Trophoblast cell (in vitro differentiated cells and primary cell): Measurements from ENCODE around the gene TMEM86B.

Source experiments
- DNase-seq, 2 donors: peaks; one replicate each; pipeline ENCODE4 v3.0.0-alpha.2; 2016
- H2AFZ ChIP-seq: 2 replicates; pipeline ENCODE4 v1.6.1; 2013; ENCODE audit warnings: low read length, moderate library complexity, mild to moderate bottlenecking; ENCODE audit not compliant: insufficient read depth, poor library complexity
- H2AK5ac ChIP-seq: 2 replicates; pipeline ENCODE4 v1.6.1; 2013; ENCODE audit warnings: mild to moderate bottlenecking, low read length
- H2BK120ac ChIP-seq: 2 replicates; pipeline ENCODE4 v1.6.1; 2013; ENCODE audit warnings: low read length, mild to moderate bottlenecking, moderate library complexity; ENCODE audit not compliant: insufficient read depth, poor library complexity
- H2BK12ac ChIP-seq: 2 replicates; pipeline ENCODE4 v1.6.1; 2013; ENCODE audit warnings: mild to moderate bottlenecking, low read length, moderate library complexity
- H2BK5ac ChIP-seq: 2 replicates; pipeline ENCODE4 v1.6.1; 2013; ENCODE audit warnings: low read length, low read depth, moderate library complexity, mild to moderate bottlenecking; ENCODE audit not compliant: poor library complexity
- H3K14ac ChIP-seq: 2 replicates; pipeline ENCODE4 v1.6.1; 2013; ENCODE audit warnings: mild to moderate bottlenecking, low read length
- H3K18ac ChIP-seq: 2 replicates; pipeline ENCODE4 v1.6.1; 2013; ENCODE audit warnings: mild to moderate bottlenecking, low read length
- H3K23ac ChIP-seq: 2 replicates; pipeline ENCODE4 v1.6.1; 2013; ENCODE audit warnings: low read length
- H3K27ac ChIP-seq: 2 replicates; pipeline ENCODE4 v1.5.1; 2013; ENCODE audit warnings: low read depth, mild to moderate bottlenecking, inconsistent platforms, low read length, moderate library complexity
- H3K27me3 ChIP-seq: 2 replicates; pipeline ENCODE4 v1.6.1; 2013; ENCODE audit warnings: inconsistent platforms, mild to moderate bottlenecking, low read length, moderate library complexity; ENCODE audit not compliant: insufficient read depth
- H3K36me3 ChIP-seq, 2 experiments: 1 replicate in 1 of 2; 2 replicates in 1 of 2; pipeline ENCODE4 v1.6.1; 2013; ENCODE audit warnings: low read length in 2 of 2, mild to moderate bottlenecking in 2 of 2, moderate library complexity in 1 of 2; ENCODE audit not compliant: insufficient read depth in 2 of 2, control insufficient read depth in 1 of 2
- H3K4ac ChIP-seq: 2 replicates; pipeline ENCODE4 v1.6.1; 2013; ENCODE audit warnings: low read depth, mild to moderate bottlenecking, low read length, moderate library complexity
- H3K4me1 ChIP-seq, 2 experiments: 1 replicate in 1 of 2; 2 replicates in 1 of 2; pipeline ENCODE4 v1.6.1; 2013; ENCODE audit warnings: low read length in 2 of 2, mild to moderate bottlenecking in 2 of 2, moderate library complexity in 1 of 2; ENCODE audit not compliant: insufficient read depth in 2 of 2, control insufficient read depth in 1 of 2
- H3K4me2 ChIP-seq: 2 replicates; pipeline ENCODE4 v1.6.1; 2013; ENCODE audit warnings: inconsistent platforms, mild to moderate bottlenecking, low read length, moderate library complexity
- H3K4me3 ChIP-seq: 2 replicates; pipeline ENCODE4 v1.5.1; 2013; ENCODE audit warnings: mild to moderate bottlenecking, low read depth, low read length, inconsistent platforms
- H3K79me1 ChIP-seq: one replicate; pipeline ENCODE4 v1.6.1; 2013; ENCODE audit warnings: low read length
- H3K79me2 ChIP-seq: 2 replicates; pipeline ENCODE4 v1.6.1; 2013; ENCODE audit warnings: low read length, mild to moderate bottlenecking; ENCODE audit not compliant: control insufficient read depth, insufficient read depth, poor library complexity
- H3K9ac ChIP-seq: 2 replicates; pipeline ENCODE4 v1.6.1; 2013; ENCODE audit warnings: mild to moderate bottlenecking, low read length
- H3K9me3 ChIP-seq: 2 replicates; pipeline ENCODE4 v1.6.1; 2013; ENCODE audit warnings: low read depth, mild to moderate bottlenecking, control low read depth, inconsistent platforms, low read length; ENCODE audit not compliant: insufficient read depth
- H4K12ac ChIP-seq: 2 replicates; pipeline ENCODE4 v1.6.1; 2013; ENCODE audit warnings: low read depth, mild to moderate bottlenecking, low read length, moderate library complexity
- H4K8ac ChIP-seq: 2 replicates; pipeline ENCODE4 v1.6.1; 2013; ENCODE audit warnings: low read depth, mild to moderate bottlenecking, low read length, moderate library complexity
- H4K91ac ChIP-seq: one replicate; pipeline ENCODE4 v1.6.1; 2013; ENCODE audit warnings: low read depth, mild to moderate bottlenecking, low read length, moderate library complexity
- WGBS: extraction: QIAGEN DNeasy Blood & Tissue Kit; methylation state at CpG from one replicate; pipeline ENCODE4 v1.1.7; 2013; ENCODE audit warnings: missing lambda C conversion rate; ENCODE audit not compliant: insufficient read length, insufficient coverage; ENCODE audit errors: extremely low coverage; 5-methylcytosine and 5-hydroxymethylcytosine counted together

Gene TMEM86B

DNA sequence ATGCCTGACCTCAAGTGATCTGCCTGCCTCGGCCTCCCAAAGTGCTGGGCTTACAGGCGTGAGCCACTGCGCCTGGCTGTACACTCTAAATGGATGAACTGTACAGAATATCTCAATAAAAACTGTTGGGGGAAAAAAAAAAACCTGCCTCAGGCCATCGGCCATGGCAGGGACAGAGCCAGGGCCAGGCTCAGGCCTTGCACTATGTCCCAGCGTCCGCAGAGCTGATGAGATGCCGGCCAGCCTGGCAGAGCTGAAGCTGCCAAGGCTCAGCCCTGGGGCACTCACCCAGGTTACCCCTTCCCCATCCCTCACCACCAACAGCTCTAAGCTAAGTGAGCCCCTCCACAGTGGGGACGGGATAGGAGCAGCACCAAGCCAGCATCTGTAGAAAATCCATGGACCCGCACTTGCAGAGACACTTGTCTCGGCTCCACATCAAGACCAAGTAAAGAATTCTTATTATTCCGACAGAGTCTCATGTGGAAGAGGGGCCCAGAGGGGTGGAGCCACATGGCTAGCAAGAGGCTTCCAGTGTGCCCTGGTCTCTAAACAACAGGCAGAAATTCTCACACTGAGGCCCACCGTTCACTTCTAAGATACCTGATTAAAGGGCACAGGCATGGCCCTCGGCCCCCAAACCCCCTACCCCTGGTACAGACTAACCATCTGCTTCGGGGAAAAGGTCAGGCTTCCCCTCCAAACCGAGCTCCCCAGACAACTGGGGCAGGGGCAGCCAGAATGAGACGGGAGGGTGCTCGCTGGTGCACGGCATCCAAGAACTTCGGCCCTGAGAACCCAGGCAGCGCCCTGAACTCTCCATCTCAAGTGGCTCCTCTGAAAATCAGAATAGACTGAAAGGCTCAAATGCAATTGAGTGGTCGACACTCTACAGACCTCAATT is 24.4 kb upstream of the TMEM86B start:
- peaks cover 34% of the 10 kb centered on the region for H3K79me2 ChIP-seq
- no peak overlapping the region for H3K23ac ChIP-seq
- H2AK5ac ChIP-seq = no peak overlapping the region
- H3K4ac ChIP-seq = peak overlapping the region; percentile 42
- no peak for DNase-seq
- peaks cover 2% of the 10 kb centered on the region for H3K79me1 ChIP-seq
- H4K91ac ChIP-seq = no peak overlapping the region
- no peak overlapping the region for H3K9ac ChIP-seq
- H3K4me1 ChIP-seq = peaks cover 48 to 56% of the 10 kb centered on the region in 2 experiments
- H2BK120ac ChIP-seq = no peak overlapping the region
- H2BK12ac ChIP-seq = no peak overlapping the region
- H3K27ac ChIP-seq = no peak overlapping the region
- no peak overlapping the region for H3K4me2 ChIP-seq
- H4K8ac ChIP-seq = no peak overlapping the region
- no peaks in the 10 kb centered on the region for H3K27me3 ChIP-seq
- no peaks in the 10 kb centered on the region for H3K9me3 ChIP-seq
- WGBS = no CpG with 5 or more reads among the region's 21 CpGs
- no peak overlapping the region for H3K18ac ChIP-seq
- no peak overlapping the region for H4K12ac ChIP-seq
- H2BK5ac ChIP-seq = no peak overlapping the region
- H2AFZ ChIP-seq = no peak overlapping the region
- no peak overlapping the region for H3K14ac ChIP-seq
- no peak overlapping the region for H3K4me3 ChIP-seq
- peaks cover 0 to 7% of the 10 kb centered on the region in 2 experiments for H3K36me3 ChIP-seq

DNA sequence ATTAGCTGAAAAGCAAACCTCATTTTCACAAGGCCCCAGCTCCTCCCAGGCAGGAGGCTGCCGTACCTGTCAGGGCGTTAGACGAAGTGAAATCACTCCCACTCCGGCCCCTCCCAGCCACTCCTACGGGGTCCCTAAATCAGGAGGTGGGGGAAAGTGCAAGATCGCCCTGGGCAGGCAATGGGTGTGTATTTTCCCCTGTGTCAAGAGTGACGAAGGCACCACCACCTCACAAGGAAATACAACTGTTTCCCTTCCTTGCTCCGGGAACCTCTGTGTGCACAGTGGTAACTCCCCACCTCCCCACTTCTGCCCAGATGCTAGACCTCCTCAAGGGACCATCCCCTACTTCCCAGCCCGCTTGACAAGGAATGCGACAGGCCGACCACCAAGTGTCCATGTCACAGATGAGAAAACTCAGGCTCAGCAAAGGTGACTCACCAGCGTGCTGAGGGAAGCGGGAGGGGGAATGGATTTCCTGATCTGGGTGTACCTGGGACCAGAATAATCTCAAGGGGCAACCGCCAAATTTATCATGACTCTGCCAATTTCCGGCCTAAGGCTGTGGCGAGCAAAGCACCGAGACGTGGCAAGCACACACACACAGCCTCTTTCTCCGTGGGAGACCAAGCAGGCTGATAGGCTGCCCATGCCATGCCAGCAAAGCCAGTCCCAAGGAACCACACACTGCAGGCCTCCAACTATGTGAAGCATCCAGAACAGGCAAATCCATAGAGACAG is 22.9 kb upstream of the TMEM86B start:
- no peak for DNase-seq
- H3K4ac ChIP-seq = peak overlapping the region; percentile 48
- H3K27me3 ChIP-seq = no peaks in the 10 kb centered on the region
- H2BK120ac ChIP-seq = no peak overlapping the region
- H3K79me2 ChIP-seq = peaks cover 25% of the 10 kb centered on the region
- no peak overlapping the region for H4K91ac ChIP-seq
- H2AK5ac ChIP-seq = no peak overlapping the region
- H3K4me2 ChIP-seq = no peak overlapping the region
- H3K9ac ChIP-seq = no peak overlapping the region
- H2BK12ac ChIP-seq = no peak overlapping the region
- H3K14ac ChIP-seq = no peak overlapping the region
- H3K79me1 ChIP-seq = no peaks in the 10 kb centered on the region
- H3K18ac ChIP-seq = peak overlapping the region; percentile 14
- peaks cover 47 to 55% of the 10 kb centered on the region in 2 experiments for H3K4me1 ChIP-seq
- H3K4me3 ChIP-seq = no peak overlapping the region
- H3K9me3 ChIP-seq = no peaks in the 10 kb centered on the region
- no CpG with 5 or more reads among the region's 19 CpGs for WGBS
- H4K12ac ChIP-seq = no peak overlapping the region
- H3K36me3 ChIP-seq = peaks cover 6 to 12% of the 10 kb centered on the region in 2 experiments
- no peak overlapping the region for H2AFZ ChIP-seq
- H4K8ac ChIP-seq = no peak overlapping the region
- no peak overlapping the region for H2BK5ac ChIP-seq
- no peak overlapping the region for H3K23ac ChIP-seq
- peak overlapping the region; percentile 19 for H3K27ac ChIP-seq

DNA sequence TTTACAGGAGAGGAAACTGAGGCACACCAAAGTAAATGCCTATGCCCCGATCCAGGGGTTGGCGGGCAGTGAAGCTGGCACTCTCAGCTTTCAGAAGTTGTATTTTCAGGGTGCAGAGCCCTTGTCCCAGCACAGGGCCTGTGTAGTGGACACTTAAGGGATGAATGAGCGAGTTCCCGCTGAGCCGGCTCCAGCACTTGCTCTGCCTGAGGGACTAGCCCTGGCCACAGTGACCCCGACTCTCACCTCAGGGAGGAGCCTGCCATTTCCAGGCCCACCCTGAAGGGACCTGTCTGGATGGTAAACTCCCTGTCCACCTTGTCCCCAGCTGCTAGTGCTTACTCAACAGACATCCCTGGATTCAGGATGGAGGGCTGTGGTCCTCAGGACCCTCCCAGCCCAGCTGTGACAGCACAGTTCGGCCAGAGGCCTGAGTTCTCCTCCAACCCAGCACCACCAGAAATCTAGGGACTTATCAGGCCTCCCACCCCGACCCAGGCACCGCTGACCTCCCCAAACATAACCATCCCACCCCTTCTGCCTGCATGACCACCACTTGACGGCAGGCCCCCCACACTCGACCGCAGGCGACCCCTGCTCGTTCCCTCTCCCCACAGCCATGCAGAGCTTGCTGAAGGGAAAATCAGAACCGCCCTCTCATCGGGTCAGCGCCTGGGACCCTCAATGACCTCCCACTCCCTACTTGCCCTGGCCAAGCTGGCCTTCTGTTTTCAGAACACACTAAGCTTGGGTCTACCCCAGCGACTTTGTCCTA is 21.9 kb upstream of the TMEM86B start:
- no peak overlapping the region for H4K91ac ChIP-seq
- no peaks in the 10 kb centered on the region for H3K9me3 ChIP-seq
- no peaks in the 10 kb centered on the region for H3K27me3 ChIP-seq
- H2BK120ac ChIP-seq = no peak overlapping the region
- H2AFZ ChIP-seq = no peak overlapping the region
- H3K4ac ChIP-seq = peak overlapping the region; percentile 46
- no peak overlapping the region for H2BK5ac ChIP-seq
- H2AK5ac ChIP-seq = no peak overlapping the region
- H3K14ac ChIP-seq = no peak overlapping the region
- peaks cover 15 to 20% of the 10 kb centered on the region in 2 experiments for H3K36me3 ChIP-seq
- H3K79me1 ChIP-seq = no peaks in the 10 kb centered on the region
- H3K18ac ChIP-seq = peak overlapping the region; percentile 67
- H3K4me2 ChIP-seq = no peak overlapping the region
- no peak overlapping the region for H3K4me3 ChIP-seq
- H3K23ac ChIP-seq = no peak overlapping the region
- no peak overlapping the region for H3K9ac ChIP-seq
- no CpG with 5 or more reads among the region's 18 CpGs for WGBS
- H3K27ac ChIP-seq = no peak overlapping the region
- H4K8ac ChIP-seq = no peak overlapping the region
- no peak overlapping the region for H4K12ac ChIP-seq
- peaks cover 41 to 46% of the 10 kb centered on the region in 2 experiments for H3K4me1 ChIP-seq
- no peak overlapping the region for H2BK12ac ChIP-seq
- H3K79me2 ChIP-seq = peaks cover 15% of the 10 kb centered on the region
- DNase-seq = no peak

DNA sequence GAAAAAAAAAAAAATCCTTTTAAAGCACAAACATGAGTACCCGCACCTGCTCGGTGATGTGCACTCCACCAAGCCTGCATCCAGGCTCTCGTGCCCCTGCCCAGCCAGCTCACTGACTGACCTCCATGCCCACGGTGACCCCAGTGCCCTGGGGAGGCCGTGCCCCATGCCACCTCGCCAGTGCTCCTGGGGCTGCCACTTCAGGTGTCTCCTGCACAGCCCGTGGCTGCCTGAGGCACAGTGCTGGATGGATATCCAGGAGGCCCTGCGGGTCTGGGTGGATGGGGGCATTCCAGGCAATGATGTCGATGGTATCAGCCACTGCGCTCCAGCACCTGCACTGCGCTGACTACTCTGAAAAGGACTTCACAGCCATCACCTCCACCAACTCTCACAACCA is 21.3 kb upstream of the TMEM86B start:
- WGBS = no CpG with 5 or more reads among the region's 11 CpGs
- no peak overlapping the region for H4K91ac ChIP-seq
- H3K4me1 ChIP-seq = peaks cover 41 to 44% of the 10 kb centered on the region in 2 experiments

More for the DNA sequence above, 21.3 kb upstream of the TMEM86B start:
- Histone ChIP-seq H3K4ac (peak overlapping the region; percentile 73), H3K27me3 (no peaks in the 10 kb centered on the region), H3K79me2 (peaks cover 13% of the 10 kb centered on the region), H3K14ac (no peak overlapping the region), H3K4me2 (no peak overlapping the region), H4K12ac (no peak overlapping the region), H3K79me1 (no peaks in the 10 kb centered on the region), H3K36me3 (peaks cover 21 to 26% of the 10 kb centered on the region in 2 experiments), H3K9ac (no peak overlapping the region), H2BK5ac (no peak overlapping the region), H4K8ac (no peak overlapping the region), H2BK12ac (peak overlapping the region; percentile 19), H2AFZ (no peak overlapping the region), H3K23ac (no peak overlapping the region), H2AK5ac (no peak overlapping the region), H3K18ac (no peak overlapping the region), H3K9me3 (no peaks in the 10 kb centered on the region), H3K4me3 (no peak overlapping the region), H2BK120ac (no peak overlapping the region), H3K27ac (no peak overlapping the region)
- DNase-seq = peak; percentile 91 to 94
